Natural killer cell (primary cell): Measurements from ENCODE around the gene ZNF431. TPM values are rescaled to one million over a fixed set of nuclear protein-coding genes. Genes with fewer than 3 reads are reported as not detected.

Source experiments
- ATAC-seq, 3 donors: fragments of 150-1000 bp in 2 of 3; fragments of 200-7000 bp in 1 of 3; cut with Tn5 transposase; 1 replicate in 1 of 3; 2 replicates in 2 of 3; pipeline ENCODE4 v1.10.0; 2021; ENCODE audit warnings: mild to moderate bottlenecking in 2 of 3, moderate library complexity in 2 of 3
- DNase-seq, 2 donors: peaks; one replicate each; pipeline versions ENCODE4 v3.0.0 to v3.0.0-alpha.2; 2013 to 2021; ENCODE audit warnings: mixed read lengths in 1 of 2
- H3K27ac ChIP-seq: one replicate; pipeline ENCODE4 v1.5.1; 2013; ENCODE audit warnings: mild to moderate bottlenecking, low read length
- H3K27me3 ChIP-seq: one replicate; pipeline ENCODE4 v1.6.1; 2013; ENCODE audit warnings: low read length; ENCODE audit not compliant: control insufficient read depth, insufficient read depth
- H3K36me3 ChIP-seq: one replicate; pipeline ENCODE4 v1.6.1; 2013; ENCODE audit warnings: low read length; ENCODE audit not compliant: control insufficient read depth, insufficient read depth
- H3K4me1 ChIP-seq: one replicate; pipeline ENCODE4 v1.6.1; 2013; ENCODE audit warnings: low read length; ENCODE audit not compliant: control insufficient read depth, insufficient read depth
- H3K4me3 ChIP-seq: one replicate; pipeline ENCODE4 v1.5.1; 2013; ENCODE audit warnings: low read length
- H3K9me3 ChIP-seq: one replicate; pipeline ENCODE4 v1.6.1; 2013; ENCODE audit warnings: low read length; ENCODE audit not compliant: control insufficient read depth, insufficient read depth
- H3K27ac Mint-ChIP-seq, 2 donors: one replicate each; pipeline ENCODE4 v1.8.0; 2022; ENCODE audit warnings: mild to moderate bottlenecking in 2 of 2, mixed read lengths in 2 of 2, moderate library complexity in 1 of 2
- H3K27me3 Mint-ChIP-seq, 2 donors: one replicate each; pipeline ENCODE4 v1.8.0; 2022; ENCODE audit warnings: low read depth in 2 of 2, mixed read lengths in 2 of 2
- H3K36me3 Mint-ChIP-seq: one replicate; pipeline ENCODE4 v1.8.0; 2022; ENCODE audit warnings: mixed read lengths
- H3K4me1 Mint-ChIP-seq, 2 donors: one replicate each; pipeline ENCODE4 v1.8.0; 2022; ENCODE audit warnings: mixed read lengths in 2 of 2
- H3K4me3 Mint-ChIP-seq: one replicate; pipeline ENCODE4 v1.8.0; 2022; ENCODE audit warnings: mild to moderate bottlenecking, moderate library complexity, mixed read lengths
- H3K9me3 Mint-ChIP-seq, 2 donors: one replicate each; pipeline ENCODE4 v1.8.0; 2022; ENCODE audit warnings: mixed read lengths in 2 of 2
- WGBS: methylation state at CpG from one replicate; pipeline ENCODE4 v1.1.7; 2013; ENCODE audit warnings: missing lambda C conversion rate; ENCODE audit not compliant: insufficient coverage; 5-methylcytosine and 5-hydroxymethylcytosine counted together
- intact Hi-C: fragments of 100-400 bp; cut with micrococcal nuclease; formaldehyde crosslinking; loops from one replicate; pipeline ENCODE4 v1.14.2; 2022
- total RNA-seq, 4 donors: library from RNA; stranded (reverse); fragments of 120-200 nt in 1 of 4; gene quantifications; one replicate each; pipeline versions ENCODE4 v1.2.3 to v1.2.4, GENCODE V29; 2013 to 2022
- TF ChIP-seq, protein P1 (sequence below): fragments of 200-600 bp; IDR thresholded peaks from one replicate; pipeline ENCODE4 v1.8.0; 2022; ENCODE audit warnings: antibody characterized with exemption

Gene ZNF431
- total RNA-seq, 3 donors from 2014 or later (not counting 1 experiment from before 2014, with no cell fraction given), result 30.1 to 39.7 (median 30.4) TPM

- Mint-ChIP-seq H3K27ac (no peak overlapping the region), H3K4me3 (no peak overlapping the region), H3K9me3 (peaks cover 11 to 19% of the 10 kb centered on the region in 2 donors), H3K4me1 (peaks cover 6 to 9% of the 10 kb centered on the region in 2 donors), H3K36me3 (peaks cover 34% of the 10 kb centered on the region), H3K27me3 (no peaks in the 10 kb centered on the region)
- intact Hi-C loops, result no loop called here
- TF ChIP-seq, protein P1, sequence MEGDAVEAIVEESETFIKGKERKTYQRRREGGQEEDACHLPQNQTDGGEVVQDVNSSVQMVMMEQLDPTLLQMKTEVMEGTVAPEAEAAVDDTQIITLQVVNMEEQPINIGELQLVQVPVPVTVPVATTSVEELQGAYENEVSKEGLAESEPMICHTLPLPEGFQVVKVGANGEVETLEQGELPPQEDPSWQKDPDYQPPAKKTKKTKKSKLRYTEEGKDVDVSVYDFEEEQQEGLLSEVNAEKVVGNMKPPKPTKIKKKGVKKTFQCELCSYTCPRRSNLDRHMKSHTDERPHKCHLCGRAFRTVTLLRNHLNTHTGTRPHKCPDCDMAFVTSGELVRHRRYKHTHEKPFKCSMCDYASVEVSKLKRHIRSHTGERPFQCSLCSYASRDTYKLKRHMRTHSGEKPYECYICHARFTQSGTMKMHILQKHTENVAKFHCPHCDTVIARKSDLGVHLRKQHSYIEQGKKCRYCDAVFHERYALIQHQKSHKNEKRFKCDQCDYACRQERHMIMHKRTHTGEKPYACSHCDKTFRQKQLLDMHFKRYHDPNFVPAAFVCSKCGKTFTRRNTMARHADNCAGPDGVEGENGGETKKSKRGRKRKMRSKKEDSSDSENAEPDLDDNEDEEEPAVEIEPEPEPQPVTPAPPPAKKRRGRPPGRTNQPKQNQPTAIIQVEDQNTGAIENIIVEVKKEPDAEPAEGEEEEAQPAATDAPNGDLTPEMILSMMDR, result no peak
- Histone ChIP-seq H3K27ac (no peak overlapping the region), H3K36me3 (peaks cover 4% of the 10 kb centered on the region), H3K27me3 (no peaks in the 10 kb centered on the region), H3K4me3 (no peak overlapping the region), H3K4me1 (no peaks in the 10 kb centered on the region), H3K9me3 (peaks cover 7% of the 10 kb centered on the region)
- DNase-seq (no peak), ATAC-seq (no peak)
Measured at GRCh38 chr19:21115430-21115829, 26.4 kb upstream of the ZNF431 start.

- H3K9me3 ChIP-seq, result peaks cover 7% of the 10 kb centered on the region
Measured at GRCh38 chr19:21117041-21117907, 24.6 kb upstream of the ZNF431 start.

DNA sequence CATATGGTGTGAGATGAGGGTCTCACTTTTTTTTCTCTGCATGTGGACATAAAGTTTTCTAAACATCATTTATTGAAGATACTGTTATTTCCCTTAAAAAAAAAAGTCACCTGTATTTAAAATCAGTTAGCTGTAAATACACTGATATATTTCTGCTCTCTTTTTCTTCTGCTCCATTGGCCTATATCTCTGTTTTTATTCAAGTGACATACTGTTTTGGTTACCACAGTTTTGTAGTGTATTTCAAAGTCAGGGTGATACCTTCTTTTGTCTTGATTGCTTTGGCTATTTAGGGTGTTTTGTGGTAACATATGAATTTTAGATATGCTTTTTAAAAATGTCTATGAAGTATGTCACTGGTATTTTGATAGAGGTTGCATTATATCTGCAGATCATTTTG, 15.8 kb upstream of the ZNF431 start:
- DNase-seq, result no peak
- H3K4me3 Mint-ChIP-seq, result no peak overlapping the region
- H3K36me3 Mint-ChIP-seq, result no peaks in the 10 kb centered on the region
- no peak overlapping the region for H3K27ac Mint-ChIP-seq
- TF ChIP-seq, protein P1, result no peak
- no peaks in the 10 kb centered on the region for H3K27me3 Mint-ChIP-seq
- Histone ChIP-seq H3K4me1 (no peaks in the 10 kb centered on the region), H3K27me3 (no peaks in the 10 kb centered on the region), H3K4me3 (no peak overlapping the region), H3K9me3 (peaks cover 9% of the 10 kb centered on the region), H3K27ac (no peak overlapping the region), H3K36me3 (no peaks in the 10 kb centered on the region)
- intact Hi-C loops, result no loop called here
- peaks cover 6 to 15% of the 10 kb centered on the region in 2 donors for H3K9me3 Mint-ChIP-seq
- ATAC-seq, result no peak
- H3K4me1 Mint-ChIP-seq, result no peaks in the 10 kb centered on the region

More at GRCh38 chr19:21117041-21117907, 24.6 kb upstream of the ZNF431 start:
- ATAC-seq, result no peak
- WGBS, result 100% methylated on average over 2 of the region's 2 CpGs
- TF ChIP-seq, protein P1, result no peak
- H3K4me3 ChIP-seq, result no peak overlapping the region
- H3K9me3 Mint-ChIP-seq, result peaks cover 11 to 17% of the 10 kb centered on the region in 2 donors
- no peaks in the 10 kb centered on the region for H3K27me3 Mint-ChIP-seq
- peak overlapping the region in 1 of 2 donors; percentile 73 for H3K27ac Mint-ChIP-seq
- no peaks in the 10 kb centered on the region for H3K27me3 ChIP-seq
- peaks cover 0 to 6% of the 10 kb centered on the region in 2 donors for H3K4me1 Mint-ChIP-seq
- no peaks in the 10 kb centered on the region for H3K4me1 ChIP-seq
- H3K4me3 Mint-ChIP-seq, result peak overlapping the region; percentile 19
- peaks cover 4% of the 10 kb centered on the region for H3K36me3 ChIP-seq
- DNase-seq, result no peak
- no peak overlapping the region for H3K27ac ChIP-seq
- intact Hi-C loops, result no loop called here
- H3K36me3 Mint-ChIP-seq, result peaks cover 34% of the 10 kb centered on the region
